HS-27A (cell line): ENCODE data around the gene POC1A.
"Not testable (repeated sequence)": the region's sequence is repeated elsewhere in the genome, so short reads cannot be mapped to it uniquely, and the experiment has no call there.

Experiments
- DNase-seq: peaks from one replicate; pipeline ENCODE4 v3.0.0-alpha.2; 2012; ENCODE audit warnings: low read depth, missing footprints

Gene POC1A

DNA sequence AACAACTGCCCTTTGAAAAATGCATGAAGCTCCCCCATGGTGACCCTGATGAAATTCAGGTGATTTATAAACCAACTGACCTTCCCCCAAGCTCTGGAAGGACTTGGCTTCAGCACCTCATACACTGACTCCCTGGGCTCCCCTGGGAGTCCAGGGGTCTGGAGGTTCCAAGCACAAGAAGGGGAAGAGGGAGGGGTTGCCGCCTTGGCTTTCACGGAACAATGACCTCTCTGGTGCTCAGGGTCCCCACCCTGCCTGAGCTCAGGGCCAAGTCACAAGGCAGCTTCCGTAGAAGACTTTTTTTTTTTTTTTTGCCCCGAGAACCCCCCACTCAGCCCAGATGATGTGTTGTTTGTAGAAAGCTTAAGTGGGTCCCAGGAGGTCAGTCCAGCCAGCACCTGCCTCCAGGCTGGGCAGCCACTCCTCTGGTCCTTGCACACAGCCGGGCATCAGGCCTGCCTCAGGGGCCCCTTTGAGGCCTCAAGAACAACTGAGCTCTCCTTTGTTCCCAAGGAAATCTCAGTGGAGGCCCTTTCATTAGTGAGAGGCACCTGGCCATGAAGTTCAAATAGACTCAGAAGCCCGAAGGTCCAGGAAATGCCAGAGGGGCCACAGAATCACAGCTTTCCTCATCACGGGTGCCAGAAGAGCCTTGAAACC, 29.7 kb upstream of the POC1A start:
- DNase-seq, result no peak

DNA sequence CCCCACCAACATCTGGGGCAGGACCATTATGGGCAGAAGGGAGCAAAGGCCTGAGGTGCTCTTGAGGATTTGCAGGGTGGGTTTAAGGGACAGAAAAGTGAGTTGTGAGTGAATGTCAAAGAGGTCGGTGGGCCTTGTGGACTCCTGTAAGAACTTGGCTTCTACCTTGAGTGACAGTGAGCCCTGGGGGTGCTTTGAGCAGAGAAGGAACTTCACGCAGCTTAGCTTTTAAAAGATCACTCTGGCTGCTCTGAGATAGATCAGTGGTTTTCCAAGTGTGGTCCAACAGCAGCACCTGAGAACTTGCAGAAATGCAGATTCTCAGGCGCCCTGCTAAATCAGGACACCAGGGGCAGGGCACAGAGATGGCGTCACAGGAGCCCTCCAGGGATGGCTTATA, 28.5 kb upstream of the POC1A start:
- no peak for DNase-seq

DNA sequence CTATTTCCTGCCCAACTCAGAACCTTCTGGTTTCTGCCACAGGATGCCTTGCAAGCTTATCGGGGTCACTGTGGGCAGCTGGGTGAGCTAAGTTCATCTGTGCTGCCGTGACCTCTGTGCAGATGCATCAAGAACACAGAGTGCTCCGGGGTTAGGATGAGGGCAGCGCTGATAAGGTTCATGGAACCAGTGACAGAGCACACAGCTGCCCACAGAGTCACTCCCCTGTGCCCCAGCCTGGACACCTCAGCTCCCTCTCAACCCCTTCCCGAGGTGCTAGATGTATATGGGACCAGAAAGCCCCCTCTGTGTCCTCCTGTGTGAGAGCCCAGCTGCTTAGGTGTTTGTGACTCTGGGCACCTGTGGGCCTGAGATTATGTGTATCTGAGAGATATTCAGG, 28.0 kb upstream of the POC1A start:
- no peak for DNase-seq

DNA sequence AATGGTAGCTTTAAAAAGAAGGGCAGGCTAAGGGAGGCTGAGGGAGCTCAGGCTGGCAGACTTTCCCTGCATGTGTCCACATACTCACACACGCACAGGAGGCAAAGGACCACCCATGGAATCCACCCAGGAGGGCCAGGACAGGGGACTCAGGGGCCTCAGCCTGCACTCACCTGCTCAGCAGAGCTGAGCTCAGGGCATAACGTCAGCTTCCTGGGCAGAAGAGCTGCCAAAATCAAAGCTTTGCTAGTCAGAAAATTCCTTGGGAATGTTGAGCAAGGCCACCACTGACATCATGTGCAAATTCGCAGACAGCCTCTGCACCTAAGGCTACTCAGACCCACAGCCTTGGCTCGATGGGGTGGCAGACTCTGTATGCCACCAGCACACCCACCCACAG, 27.3 kb upstream of the POC1A start:
- DNase-seq, result no peak

DNA sequence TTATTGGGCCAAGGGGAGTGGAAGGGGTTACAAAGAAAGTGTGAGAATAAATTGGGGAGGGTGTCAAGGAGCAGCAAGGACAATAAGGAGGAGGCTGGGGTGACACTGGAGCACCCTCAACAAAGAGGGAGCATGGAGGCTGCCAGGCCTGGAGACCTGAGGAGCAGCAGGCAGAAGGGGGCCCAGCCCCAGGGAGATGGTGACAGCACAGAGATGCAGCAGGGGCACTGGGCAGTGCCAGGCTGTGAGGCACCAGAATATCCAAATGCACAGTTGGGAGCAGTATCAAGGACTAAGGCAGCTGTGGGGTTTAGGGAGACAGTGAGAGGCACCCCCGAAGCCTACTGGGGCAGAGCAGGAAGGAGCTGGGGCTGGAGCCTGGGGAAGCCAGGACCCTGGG, 24.3 kb upstream of the POC1A start:
- DNase-seq, result no peak

DNA sequence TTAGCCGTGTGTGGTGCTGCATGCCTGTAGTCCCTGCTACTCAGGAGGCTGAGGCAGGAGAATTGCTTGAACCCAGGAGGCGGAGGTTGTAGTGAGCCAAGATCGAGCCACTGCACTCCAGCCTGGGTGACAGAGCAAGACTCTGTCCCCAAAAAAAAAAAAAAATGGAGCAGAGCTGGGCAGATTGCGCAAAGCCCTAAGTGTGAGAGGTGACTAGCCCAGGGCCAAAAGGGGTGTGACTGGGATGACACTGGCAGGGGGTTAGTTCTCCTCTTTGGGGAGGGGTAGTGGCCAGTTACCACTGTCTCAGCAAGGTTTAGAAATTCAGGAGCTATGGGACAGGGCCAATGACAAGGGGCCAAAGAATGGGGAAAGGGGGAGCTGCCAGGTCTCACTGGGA, 23.9 kb upstream of the POC1A start:
- DNase-seq, result not testable (repeated sequence)

DNA sequence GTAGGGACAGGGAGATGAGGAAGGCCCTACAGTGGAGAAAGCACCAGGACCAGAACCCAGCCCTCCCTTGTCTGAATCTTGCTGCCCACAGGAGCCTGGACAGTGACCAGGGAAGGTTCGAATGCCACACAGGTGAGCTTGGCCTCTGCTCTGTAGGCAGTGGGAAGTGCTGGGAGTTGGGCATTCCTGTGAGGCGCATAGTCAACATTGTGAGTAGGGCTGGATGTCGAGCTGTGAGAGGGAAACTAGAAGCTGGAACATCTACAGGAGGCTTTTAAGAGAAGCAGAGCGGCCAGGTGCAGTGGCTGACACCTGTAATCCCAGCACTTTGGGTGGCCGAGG, 23.4 kb upstream of the POC1A start:
- no peak for DNase-seq

DNA sequence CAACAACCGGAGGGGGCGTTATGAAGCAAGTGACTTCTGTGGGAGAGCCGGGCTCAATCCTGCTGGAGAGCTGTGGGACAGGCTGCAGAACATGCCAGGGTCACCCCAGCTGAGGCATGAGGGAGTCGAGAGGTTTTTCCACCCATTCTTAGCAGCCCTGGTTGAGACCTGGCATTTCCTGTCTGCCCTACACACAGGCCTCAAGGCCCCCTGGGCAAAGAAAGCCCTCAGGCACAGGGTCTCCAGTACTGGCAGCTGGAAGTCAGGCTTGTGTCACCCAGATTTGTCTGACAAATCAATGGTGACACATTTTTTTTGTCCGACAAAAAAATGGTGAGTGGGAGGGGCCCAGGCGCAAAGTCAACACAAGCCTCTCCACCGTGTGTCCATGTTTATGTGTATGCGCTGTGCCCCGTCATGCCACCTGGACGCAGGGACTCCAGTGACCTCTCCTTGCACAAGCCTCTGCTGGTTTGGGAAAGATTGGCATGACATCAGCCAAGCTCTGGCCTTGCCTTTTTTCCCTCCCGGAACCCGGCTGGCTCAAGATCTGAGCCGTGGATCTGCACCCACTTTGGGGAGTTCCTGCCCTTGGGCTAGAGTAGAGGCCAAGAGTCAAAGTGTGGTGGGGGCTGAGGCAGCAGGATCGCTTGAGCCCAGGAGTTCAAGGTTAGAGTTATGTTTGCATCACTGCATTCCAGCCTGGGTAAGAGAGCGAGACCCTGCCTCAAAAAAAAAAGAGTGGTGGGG, 22.9 kb upstream of the POC1A start:
- DNase-seq, result no peak

DNA sequence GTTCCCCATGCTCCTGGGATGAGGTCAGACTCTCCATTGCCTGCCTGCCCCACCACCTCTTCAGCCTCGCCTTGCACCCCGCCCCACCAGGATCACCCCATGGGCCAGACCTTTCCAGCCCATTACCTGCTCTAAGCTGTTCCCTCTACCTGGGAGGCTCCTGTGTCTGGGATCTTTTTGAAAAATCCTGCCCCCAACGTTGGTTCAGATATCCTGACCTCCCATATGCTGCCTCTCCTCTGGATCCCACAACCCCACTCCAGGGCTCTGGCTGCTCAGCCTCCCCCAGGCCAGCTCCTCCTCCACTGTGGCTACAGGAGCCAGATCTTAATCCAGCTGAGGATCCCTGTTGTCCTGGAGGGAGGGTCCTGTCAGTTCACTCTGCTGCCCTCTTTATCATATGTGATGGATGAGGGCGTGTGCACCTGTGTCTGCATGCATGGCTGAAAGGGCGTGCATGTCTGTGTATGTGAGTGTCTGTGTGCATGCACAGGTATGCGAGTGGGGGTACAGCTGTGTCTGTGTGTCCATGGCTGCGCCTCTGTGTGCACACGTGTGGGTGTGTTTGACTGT, 22.0 kb upstream of the POC1A start:
- no peak for DNase-seq

DNA sequence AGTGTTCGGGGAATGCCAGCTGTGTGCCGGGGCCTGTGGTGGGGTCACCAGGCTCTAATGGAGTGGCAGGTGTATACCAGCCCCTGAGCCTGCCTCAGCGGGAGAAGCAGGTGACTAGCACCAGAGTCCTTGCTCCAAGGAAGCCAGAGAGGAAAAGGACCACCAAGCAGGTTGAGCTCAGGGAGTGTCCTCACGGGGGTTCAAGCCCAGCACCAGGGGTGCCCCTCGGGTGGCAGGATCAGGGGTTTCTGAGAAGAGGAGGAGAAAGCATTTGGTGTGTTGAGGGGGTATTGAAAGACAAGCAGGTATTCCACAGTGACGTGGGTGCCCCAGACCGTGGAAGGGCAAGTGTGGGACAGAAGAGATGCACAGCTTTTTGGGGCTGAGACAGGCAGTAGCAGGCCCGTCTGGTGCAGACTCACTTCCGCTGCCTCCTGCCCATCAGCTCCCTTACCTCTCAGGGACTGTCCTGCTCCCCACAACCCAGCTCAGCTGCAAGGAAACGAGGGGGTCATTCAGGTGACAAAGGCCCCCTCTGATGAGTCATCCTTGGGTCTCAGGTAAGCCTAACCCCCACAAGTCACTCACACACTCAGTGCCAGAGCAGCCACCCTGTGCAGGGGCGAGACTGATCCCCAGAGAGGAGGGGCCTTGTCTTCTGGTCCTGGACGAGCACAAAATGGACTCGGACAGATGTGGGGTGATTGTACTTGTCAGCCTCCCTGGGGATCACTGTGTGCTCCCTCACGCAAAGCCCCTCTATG, 21.4 kb upstream of the POC1A start:
- DNase-seq, result no peak

DNA sequence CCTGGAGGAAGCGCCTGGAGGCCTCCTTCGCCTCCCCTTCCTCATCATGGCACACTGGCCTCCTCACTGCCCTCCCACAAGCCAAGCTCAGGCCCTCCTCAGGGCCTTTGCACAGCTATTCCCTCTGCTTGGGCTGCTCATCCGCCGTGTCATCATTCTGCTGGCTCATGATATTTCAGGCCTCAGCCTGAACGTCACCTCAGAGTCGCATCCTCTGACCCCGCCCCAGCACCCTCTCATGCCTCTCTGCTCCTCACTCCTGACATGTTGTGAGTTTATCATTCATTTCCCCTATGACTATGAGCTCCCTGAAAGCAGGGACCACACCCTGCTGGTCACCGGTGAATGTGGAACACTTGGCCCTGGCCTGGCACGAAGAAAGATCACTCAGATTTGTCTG, 20.7 kb upstream of the POC1A start:
- DNase-seq, result no peak

DNA sequence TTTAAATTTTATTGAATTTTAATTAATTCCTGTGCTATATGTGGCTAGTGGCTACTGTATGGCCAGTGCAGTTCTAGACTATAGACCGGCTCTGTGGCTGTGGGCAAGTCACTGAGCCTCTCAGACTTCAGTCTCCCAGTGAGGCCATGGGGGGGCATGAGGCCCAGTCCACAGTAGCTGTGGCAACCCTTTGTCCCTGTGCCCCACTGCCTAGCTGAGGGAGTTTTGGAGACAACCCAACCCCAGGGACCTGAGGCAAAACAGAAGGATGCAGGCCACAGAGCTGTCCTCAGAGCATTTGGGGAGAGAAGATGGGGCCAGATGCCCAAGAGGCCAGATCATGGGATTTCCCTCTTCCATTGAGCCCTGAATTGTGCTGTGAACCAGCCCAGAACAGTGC, 18.9 kb upstream of the POC1A start:
- DNase-seq, result no peak

DNA sequence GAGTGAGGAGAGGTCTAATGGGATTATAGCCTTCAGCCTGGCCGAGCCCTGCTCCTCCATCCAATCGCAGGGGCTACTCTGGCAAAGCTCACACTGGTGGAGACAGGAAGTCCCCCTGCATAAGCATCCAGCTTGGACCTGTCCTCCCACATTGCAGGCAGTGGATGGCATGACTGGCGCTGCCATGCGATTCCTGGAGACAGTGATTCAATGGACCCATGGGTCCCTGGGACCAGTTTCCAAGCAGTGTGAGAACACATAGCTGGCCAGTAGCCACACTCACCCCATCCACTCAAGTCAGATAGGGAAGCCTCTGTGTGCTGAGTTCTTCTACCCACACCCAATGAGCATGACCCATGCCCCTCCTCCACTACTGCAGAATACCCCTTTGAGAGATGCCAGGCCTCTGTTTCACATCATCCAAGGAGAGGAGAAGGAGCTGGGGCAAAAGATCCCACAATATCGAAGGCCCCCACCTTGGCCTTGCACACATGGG, 18.1 kb upstream of the POC1A start:
- no peak for DNase-seq

DNA sequence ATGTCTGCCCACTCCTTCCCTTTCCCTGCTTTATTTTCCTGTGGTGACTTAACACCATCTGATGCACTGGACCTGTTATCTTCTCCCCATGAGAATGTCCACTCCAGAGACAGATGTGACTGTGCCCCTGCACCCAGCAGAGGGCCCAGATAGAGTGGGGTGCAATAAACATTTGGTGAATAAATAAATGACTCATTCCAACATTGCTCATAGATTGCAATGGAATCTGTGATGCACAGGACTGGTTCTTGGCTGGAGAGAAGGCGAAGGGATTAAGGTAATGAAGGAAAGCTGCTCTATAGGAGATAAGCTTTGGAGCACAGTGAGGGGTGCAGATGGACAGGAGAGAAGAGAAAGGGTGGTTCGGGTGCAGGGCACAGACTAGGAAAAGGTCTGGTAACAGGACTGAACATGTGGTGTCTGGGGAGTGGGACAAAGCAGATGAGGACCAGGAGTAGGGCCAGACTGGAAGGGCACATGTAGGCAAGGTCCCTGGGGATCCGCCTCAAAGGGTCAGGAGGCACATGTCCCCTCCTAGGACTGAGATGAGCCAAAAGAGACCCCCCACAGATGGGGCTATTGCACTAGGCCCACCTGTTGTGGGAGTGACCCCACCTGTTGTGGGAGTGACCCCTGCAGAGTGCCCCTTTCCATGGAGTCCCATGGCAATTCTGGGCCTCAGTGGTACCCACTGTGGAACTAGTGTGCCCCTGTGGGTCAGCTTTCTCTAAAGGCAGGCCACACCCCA, 17.5 kb upstream of the POC1A start:
- DNase-seq, result no peak

DNA sequence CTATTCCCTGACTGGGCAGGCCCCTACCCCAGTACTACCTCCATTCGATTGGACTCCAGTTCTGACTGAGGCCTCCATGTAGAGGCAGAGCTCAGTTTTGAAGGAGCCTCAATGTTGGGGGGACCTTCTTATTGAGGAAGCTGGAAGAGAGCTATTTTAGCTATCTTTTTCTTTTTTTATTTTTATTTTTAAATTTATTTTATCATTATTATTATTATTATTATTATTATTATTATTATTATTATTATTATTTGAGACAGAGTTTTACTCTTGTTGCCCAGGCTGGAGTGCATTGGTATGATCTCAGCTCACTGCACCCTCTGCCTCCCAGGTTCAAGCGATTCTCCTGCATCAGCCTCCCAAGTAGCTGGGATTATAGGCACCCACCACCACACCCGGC, 16.0 kb upstream of the POC1A start:
- not testable (repeated sequence) for DNase-seq

DNA sequence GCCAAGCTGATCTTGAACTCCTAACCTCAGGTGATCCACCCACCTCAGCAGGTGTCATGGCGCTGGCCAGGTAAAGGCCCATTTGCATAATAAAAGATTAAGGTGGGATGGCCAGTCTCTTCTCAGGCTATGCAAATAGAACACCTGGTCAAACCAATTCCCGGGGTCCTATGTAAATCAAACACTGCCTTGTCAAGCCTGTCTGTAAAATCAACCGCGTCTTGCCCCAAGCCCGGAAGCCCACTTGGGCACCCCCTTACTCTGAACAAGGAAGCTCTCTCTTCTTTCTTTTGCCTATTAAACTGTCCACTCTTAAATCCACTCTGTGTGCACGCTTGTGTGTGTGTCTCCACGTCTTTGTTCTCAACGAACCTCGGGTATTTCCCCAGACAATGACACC, 13.0 kb upstream of the POC1A start:
- DNase-seq, result no peak

DNA sequence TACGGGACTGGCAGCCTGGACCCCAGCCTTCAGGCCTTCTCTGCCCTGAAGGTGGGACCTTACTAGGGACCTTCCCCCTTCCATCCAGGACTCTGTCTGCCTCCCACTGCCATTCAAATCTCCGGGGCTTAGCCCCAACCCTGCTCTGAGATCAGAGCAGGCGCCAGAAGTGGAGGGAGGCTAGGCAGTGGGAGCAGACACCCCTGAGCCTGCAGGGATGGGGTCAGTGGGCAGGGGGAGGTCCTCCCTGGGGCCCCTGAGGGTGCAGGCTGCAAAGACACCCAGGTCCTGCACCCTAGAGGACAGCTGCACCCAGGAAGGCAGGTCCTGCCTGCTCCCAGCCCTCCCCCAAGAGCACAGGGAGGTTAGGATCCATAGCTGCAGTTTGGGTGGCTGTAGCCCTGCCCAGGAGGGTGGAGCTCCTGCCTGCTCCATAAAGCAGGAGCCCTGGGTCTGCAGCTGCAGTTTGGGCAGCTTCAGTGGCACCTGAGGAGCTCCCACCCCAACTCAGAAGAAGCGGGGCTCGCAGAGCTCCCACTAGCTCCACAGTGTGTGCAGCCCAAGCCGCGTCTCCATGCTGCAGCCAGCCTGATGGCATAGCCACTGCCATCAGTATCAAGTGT, 8.1 kb upstream of the POC1A start:
- DNase-seq, result no peak

DNA sequence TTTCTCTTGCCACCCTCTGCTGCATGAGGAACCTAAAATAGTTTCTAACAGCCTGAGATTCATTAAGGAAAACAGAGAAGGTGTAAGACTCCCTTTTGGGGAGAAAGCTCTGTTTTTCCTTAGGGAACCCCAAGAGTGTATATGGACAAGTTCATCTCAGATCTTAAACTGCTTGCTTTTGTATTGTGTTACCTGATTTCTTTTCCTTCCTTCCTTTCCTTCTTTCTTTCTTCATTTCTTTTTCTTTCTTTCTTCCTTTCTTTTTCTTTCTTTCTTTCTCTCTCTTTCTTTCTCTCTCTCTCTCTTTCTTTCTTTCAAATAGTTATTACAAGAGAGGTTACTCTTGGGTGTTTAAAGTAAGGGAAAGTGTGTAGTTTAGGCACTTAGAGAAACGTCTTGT, 5.3 kb upstream of the POC1A start:
- no peak for DNase-seq

DNA sequence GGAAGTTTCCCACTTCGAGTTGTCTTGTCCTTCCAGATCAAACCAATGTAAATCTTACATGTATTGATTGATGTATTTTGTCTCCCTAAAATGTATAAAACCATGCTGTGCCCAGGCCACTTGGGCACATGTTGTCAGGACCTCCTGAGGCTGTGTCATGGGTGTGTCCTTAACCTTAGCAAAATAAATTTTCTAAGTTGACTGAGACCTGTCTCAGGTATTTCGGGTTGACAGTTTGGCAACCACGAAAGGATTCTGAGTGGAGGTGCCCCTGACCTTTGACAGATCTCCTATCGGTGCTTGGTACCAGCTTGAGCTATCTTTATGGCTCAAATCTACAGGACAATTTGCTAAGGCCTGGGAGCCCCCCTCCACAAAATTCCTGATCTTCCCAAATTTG, 1.7 kb upstream of the POC1A start:
- DNase-seq, result no peak

DNA sequence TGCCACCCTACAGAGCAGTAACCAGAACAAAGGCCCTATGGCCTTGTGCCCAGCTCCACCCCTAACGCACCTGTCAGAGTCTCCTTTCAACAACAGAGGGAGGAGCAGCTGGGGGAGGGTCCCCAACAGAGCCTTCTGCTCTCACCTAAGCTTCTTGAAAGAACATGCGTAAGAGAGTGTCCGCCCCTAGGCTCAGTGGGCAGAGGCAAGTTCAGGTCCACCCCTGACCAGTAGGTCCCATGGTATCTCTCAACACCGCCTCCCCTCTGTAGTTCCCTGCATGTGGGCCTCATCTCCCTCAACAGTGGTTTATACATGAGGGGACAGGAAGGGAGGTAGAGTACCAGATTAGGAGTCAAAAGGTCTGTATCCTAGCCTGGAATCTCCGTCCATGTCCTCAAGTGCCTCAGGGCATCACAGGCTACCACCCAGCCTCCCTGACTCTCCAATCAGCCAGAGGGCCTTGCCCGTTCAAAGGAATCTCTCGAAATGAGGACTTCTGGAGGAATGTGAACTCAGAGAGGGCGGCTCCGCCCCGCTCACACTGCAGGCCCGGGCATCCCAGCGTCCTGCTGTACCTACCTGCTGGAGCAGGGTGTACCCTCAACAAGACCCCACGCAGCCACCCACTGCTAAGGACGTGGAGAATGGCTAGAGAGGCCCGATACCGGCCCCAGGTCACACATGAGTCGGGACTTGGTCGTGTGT, 680 bp downstream of the POC1A start:
- DNase-seq, result peak; percentile 38

DNA sequence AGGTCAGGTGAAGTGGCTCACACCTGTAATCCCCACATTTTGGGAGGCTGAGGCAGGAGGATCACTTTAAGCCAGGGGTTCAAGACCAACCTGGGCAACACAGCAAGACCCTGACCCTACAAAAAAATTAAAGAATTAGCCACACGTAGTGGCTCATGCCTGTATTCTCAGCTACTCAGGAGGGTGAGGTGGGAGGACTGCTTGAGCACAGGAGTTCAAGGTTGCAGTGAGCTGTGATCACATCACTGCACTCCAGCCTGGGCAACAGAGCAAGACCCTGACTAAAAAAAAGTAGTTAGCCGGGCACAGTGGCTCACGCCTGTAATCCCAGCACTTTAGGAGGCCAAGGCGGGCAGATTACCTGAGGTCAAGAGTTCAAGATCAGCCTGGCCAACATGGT, 2.2 kb downstream of the POC1A start:
- not testable (repeated sequence) for DNase-seq
